Femur (tissue), 1 donor: ENCODE measurements around the gene RAD18.
A peak's percentile ranks its signal among the peaks of the same experiment; 100 is the strongest.

Experiments
- DNase-seq: peaks from one replicate; pipeline ENCODE4 v3.0.0-alpha.2; 2017

The RAD18 gene

GRCh38 chr3:8985411-8985831, 22.1 kb upstream of the RAD18 start:
- DNase-seq: no peak

- DNase-seq: no peak
Observed at GRCh38 chr3:8984526-8984925, 21.3 kb upstream of the RAD18 start.

GRCh38 chr3:8984081-8984480, 20.8 kb upstream of the RAD18 start:
- no peak for DNase-seq

- no peak for DNase-seq
Observed at GRCh38 chr3:8983591-8983990, 20.3 kb upstream of the RAD18 start.

GRCh38 chr3:8983026-8983425, 19.8 kb upstream of the RAD18 start:
- no peak for DNase-seq

- DNase-seq: peak; percentile 59
Observed at GRCh38 chr3:8982509-8982908, 19.2 kb upstream of the RAD18 start.

- no peak for DNase-seq
Observed at GRCh38 chr3:8981700-8982099, 18.4 kb upstream of the RAD18 start.

- no peak for DNase-seq
Observed at GRCh38 chr3:8981296-8981695, 18.0 kb upstream of the RAD18 start.

GRCh38 chr3:8980756-8981257, 17.5 kb upstream of the RAD18 start:
- no peak for DNase-seq

- no peak for DNase-seq
Observed at GRCh38 chr3:8979262-8979661, 16.0 kb upstream of the RAD18 start.

- DNase-seq: no peak
Observed at GRCh38 chr3:8978551-8978950, 15.3 kb upstream of the RAD18 start.

- no peak for DNase-seq
Observed at GRCh38 chr3:8976540-8977182, 13.4 kb upstream of the RAD18 start.

- no peak for DNase-seq
Observed at GRCh38 chr3:8975081-8976020, 12.1 kb upstream of the RAD18 start.

- DNase-seq: no peak
Observed at GRCh38 chr3:8974458-8974857, 11.2 kb upstream of the RAD18 start.

- no peak for DNase-seq
Observed at GRCh38 chr3:8972639-8973038, 9.4 kb upstream of the RAD18 start.

GRCh38 chr3:8970971-8971589, 7.8 kb upstream of the RAD18 start:
- DNase-seq: peak; percentile 83

- DNase-seq: no peak
Observed at GRCh38 chr3:8969241-8969640, 6.0 kb upstream of the RAD18 start.

- DNase-seq: no peak
Observed at GRCh38 chr3:8968375-8968882, 5.2 kb upstream of the RAD18 start.

GRCh38 chr3:8967553-8967952, 4.3 kb upstream of the RAD18 start:
- no peak for DNase-seq

GRCh38 chr3:8966820-8967348, 3.6 kb upstream of the RAD18 start:
- DNase-seq: no peak

GRCh38 chr3:8966150-8966819, 3.0 kb upstream of the RAD18 start:
- no peak for DNase-seq
